ENCODE data around the gene TESK2. TPM values are rescaled to one million over a fixed set of nuclear protein-coding genes. Genes with fewer than 3 reads are reported as not detected.

Gene TESK2
- polyA plus RNA-seq, 1 donor (not counting 4 experiments of a cell fraction or from before 2014, with no cell fraction given) = 2.0 TPM

DNA sequence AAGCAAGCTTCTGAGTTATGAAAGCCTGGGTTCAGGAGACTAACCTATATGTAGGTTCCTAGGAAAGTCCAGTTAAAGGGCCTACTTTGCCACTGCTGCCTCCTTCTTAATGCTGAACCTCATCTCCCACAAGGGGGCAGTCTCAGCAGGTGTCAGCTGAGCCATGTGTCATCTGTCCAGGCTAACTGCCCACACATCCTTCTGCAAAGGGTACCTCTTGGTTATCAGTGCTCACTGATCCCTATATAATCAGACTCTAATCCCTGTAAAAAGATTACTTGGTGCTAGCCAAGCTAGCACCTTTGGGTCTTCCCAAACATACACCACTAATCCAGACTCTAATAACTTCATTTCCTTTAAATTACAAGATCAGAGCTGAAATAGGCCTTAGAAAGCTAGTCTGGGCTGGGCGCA, 21.7 kb upstream of the TESK2 start:
- DNase-seq (ENCODE audit: low read depth, low spot score) = no peak

DNA sequence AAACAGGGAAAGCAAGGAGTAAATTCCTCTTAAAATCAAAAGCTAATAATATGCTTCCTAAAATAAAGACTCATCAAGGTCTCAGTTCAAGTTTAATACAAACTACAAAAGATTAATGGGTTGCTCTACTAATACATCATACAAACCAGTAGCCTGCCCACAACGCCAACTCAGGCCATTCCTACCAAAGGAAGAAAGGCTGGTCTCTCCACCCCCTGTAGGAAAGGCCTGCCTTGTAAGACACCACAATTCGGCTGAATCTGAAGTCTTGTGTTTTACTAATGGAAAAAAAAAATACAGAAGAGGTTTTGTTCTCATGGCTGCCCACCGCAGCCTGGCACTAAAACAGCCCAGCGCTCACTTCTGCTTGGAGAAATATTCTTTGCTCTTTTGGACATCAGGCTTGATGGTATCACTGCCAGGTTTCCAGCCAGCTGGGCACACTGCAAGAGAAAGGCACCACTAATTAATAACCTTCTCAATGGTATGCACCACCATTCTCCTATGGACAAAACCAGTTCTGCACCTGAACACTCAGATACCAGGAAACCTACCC, 20.1 kb upstream of the TESK2 start:
- H4K20me1 ChIP-seq (ENCODE audit: control insufficient read depth, extremely low read depth, insufficient read depth, low read length) = peaks cover 9% of the 10 kb centered on the region
- no peaks in the 10 kb centered on the region for H3K27me3 ChIP-seq (ENCODE audit: control insufficient read depth, extremely low read depth, insufficient read depth, low read length)
- DNase-seq (ENCODE audit: low read depth, low spot score) (no peak), FAIRE-seq (no peak)
- no peak overlapping the region for H3K27ac ChIP-seq (ENCODE audit: control insufficient read depth, insufficient read depth, low read length)
- no peak overlapping the region for H3K4me3 ChIP-seq (ENCODE audit: control insufficient read depth in 2 of 3, extremely low read depth in 1 of 3, insufficient read depth in 2 of 3, low read depth in 1 of 3, low read length in 3 of 3)
- H3K9me3 ChIP-seq (ENCODE audit: control insufficient read depth, low read depth, low read length) = no peaks in the 10 kb centered on the region
- no peaks in the 10 kb centered on the region for H3K4me1 ChIP-seq (ENCODE audit: control insufficient read depth, extremely low read depth, insufficient read depth, low read length)
- H3K4me2 ChIP-seq (ENCODE audit: control insufficient read depth, extremely low read depth, insufficient read depth, low read depth, low read length) = no peak overlapping the region
- H2AFZ ChIP-seq (ENCODE audit: control insufficient read depth, low read length) = no peak overlapping the region
- peaks cover 40 to 41% of the 10 kb centered on the region in 2 experiments for H3K36me3 ChIP-seq (ENCODE audit: control insufficient read depth in 2 of 2, extremely low read depth in 1 of 2, insufficient read depth in 2 of 2, low read length in 2 of 2)
- dilution Hi-C loops (cut with MboI; ENCODE audit: extremely low pct_ligation_motif_present, low sequenced_read_pairs) = no loop called here
- H3K9ac ChIP-seq (ENCODE audit: control insufficient read depth, extremely low read depth, insufficient read depth, low read length) = no peak overlapping the region
- H3K9me1 ChIP-seq (ENCODE audit: control insufficient read depth, extremely low read depth, insufficient read depth, low read length) = no peaks in the 10 kb centered on the region
- TF ChIP-seq EZH2 (IDR thresholded peaks at IDR 0.05; ENCODE audit: low read length) = no peak
- TF ChIP-seq, protein P1, sequence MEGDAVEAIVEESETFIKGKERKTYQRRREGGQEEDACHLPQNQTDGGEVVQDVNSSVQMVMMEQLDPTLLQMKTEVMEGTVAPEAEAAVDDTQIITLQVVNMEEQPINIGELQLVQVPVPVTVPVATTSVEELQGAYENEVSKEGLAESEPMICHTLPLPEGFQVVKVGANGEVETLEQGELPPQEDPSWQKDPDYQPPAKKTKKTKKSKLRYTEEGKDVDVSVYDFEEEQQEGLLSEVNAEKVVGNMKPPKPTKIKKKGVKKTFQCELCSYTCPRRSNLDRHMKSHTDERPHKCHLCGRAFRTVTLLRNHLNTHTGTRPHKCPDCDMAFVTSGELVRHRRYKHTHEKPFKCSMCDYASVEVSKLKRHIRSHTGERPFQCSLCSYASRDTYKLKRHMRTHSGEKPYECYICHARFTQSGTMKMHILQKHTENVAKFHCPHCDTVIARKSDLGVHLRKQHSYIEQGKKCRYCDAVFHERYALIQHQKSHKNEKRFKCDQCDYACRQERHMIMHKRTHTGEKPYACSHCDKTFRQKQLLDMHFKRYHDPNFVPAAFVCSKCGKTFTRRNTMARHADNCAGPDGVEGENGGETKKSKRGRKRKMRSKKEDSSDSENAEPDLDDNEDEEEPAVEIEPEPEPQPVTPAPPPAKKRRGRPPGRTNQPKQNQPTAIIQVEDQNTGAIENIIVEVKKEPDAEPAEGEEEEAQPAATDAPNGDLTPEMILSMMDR (optimal IDR thresholded peaks at IDR 0.05 in 1 of 3, IDR thresholded peaks at IDR 0.05 in 1 of 3, conservative IDR thresholded peaks at IDR 0.05 in 1 of 3; ENCODE audit: extremely low read depth in 1 of 3, insufficient read depth in 2 of 3, low read length in 3 of 3) = no peak
- H3K79me2 ChIP-seq (ENCODE audit: control insufficient read depth, insufficient read depth, low read length) = peaks cover 3% of the 10 kb centered on the region

More for the DNA sequence above, 21.7 kb upstream of the TESK2 start:
- peaks cover 15% of the 10 kb centered on the region for H4K20me1 ChIP-seq (ENCODE audit: control insufficient read depth, extremely low read depth, insufficient read depth, low read length)
- peaks cover 9% of the 10 kb centered on the region for H3K4me1 ChIP-seq (ENCODE audit: control insufficient read depth, extremely low read depth, insufficient read depth, low read length)
- no peak overlapping the region for H3K27ac ChIP-seq (ENCODE audit: control insufficient read depth, insufficient read depth, low read length)
- no peak overlapping the region for H3K9ac ChIP-seq (ENCODE audit: control insufficient read depth, extremely low read depth, insufficient read depth, low read length)
- dilution Hi-C loops (cut with MboI; ENCODE audit: extremely low pct_ligation_motif_present, low sequenced_read_pairs) = no loop called here
- TF ChIP-seq EZH2 (IDR thresholded peaks at IDR 0.05; ENCODE audit: low read length) = no peak
- TF ChIP-seq, protein P1 (optimal IDR thresholded peaks at IDR 0.05 in 1 of 3, IDR thresholded peaks at IDR 0.05 in 1 of 3, conservative IDR thresholded peaks at IDR 0.05 in 1 of 3; ENCODE audit: extremely low read depth in 1 of 3, insufficient read depth in 2 of 3, low read length in 3 of 3) = peak; percentile 66 to 91 (median 71)
- no peak overlapping the region for H2AFZ ChIP-seq (ENCODE audit: control insufficient read depth, low read length)
- no peaks in the 10 kb centered on the region for H3K9me3 ChIP-seq (ENCODE audit: control insufficient read depth, low read depth, low read length)
- H3K36me3 ChIP-seq (ENCODE audit: control insufficient read depth in 2 of 2, extremely low read depth in 1 of 2, insufficient read depth in 2 of 2, low read length in 2 of 2) = peaks cover 47 to 50% of the 10 kb centered on the region in 2 experiments
- no peak overlapping the region for H3K4me3 ChIP-seq (ENCODE audit: control insufficient read depth in 2 of 3, extremely low read depth in 1 of 3, insufficient read depth in 2 of 3, low read depth in 1 of 3, low read length in 3 of 3)
- no peak overlapping the region for H3K4me2 ChIP-seq (ENCODE audit: control insufficient read depth, extremely low read depth, insufficient read depth, low read depth, low read length)
- H3K9me1 ChIP-seq (ENCODE audit: control insufficient read depth, extremely low read depth, insufficient read depth, low read length) = no peaks in the 10 kb centered on the region
- no peaks in the 10 kb centered on the region for H3K27me3 ChIP-seq (ENCODE audit: control insufficient read depth, extremely low read depth, insufficient read depth, low read length)
- peaks cover 15% of the 10 kb centered on the region for H3K79me2 ChIP-seq (ENCODE audit: control insufficient read depth, insufficient read depth, low read length)
- peak; percentile 73 for FAIRE-seq

Data from keratinocyte (primary cell).